ENCODE measurements around the gene ERMP1.

Gene ERMP1

GRCh38 chr9:5858833-5859232, 25.9 kb upstream of the ERMP1 start:
- no peak overlapping the region for H3K4me3 ChIP-seq (ENCODE audit: low read length)
- DNase-seq (ENCODE audit: low read depth, low spot score), result no peak

- no peak overlapping the region for H3K4me3 ChIP-seq (ENCODE audit: low read length)
- no peak for DNase-seq (ENCODE audit: low read depth, low spot score)
Measured at GRCh38 chr9:5857928-5858327, 25.0 kb upstream of the ERMP1 start.

GRCh38 chr9:5854063-5854790, 21.3 kb upstream of the ERMP1 start:
- no peak for DNase-seq (ENCODE audit: low read depth, low spot score)

GRCh38 chr9:5853617-5854016, 20.7 kb upstream of the ERMP1 start:
- no peak overlapping the region for H3K4me3 ChIP-seq (ENCODE audit: low read length)
- no peak for DNase-seq (ENCODE audit: low read depth, low spot score)

More at GRCh38 chr9:5854063-5854790, 21.3 kb upstream of the ERMP1 start:
- H3K4me3 ChIP-seq (ENCODE audit: low read length), result no peak overlapping the region

- no peak overlapping the region for H3K4me3 ChIP-seq (ENCODE audit: low read length)
- DNase-seq (ENCODE audit: low read depth, low spot score), result no peak
Measured at GRCh38 chr9:5852987-5853386, 20.1 kb upstream of the ERMP1 start.

- DNase-seq (ENCODE audit: low read depth, low spot score), result no peak
Measured at GRCh38 chr9:5851445-5851844, 18.5 kb upstream of the ERMP1 start.

GRCh38 chr9:5850724-5851122, 17.8 kb upstream of the ERMP1 start:
- no peak overlapping the region for H3K4me3 ChIP-seq (ENCODE audit: low read length)
- no peak for DNase-seq (ENCODE audit: low read depth, low spot score)

More at GRCh38 chr9:5851445-5851844, 18.5 kb upstream of the ERMP1 start:
- no peak overlapping the region for H3K4me3 ChIP-seq (ENCODE audit: low read length)

GRCh38 chr9:5848372-5848882, 15.5 kb upstream of the ERMP1 start:
- no peak for DNase-seq (ENCODE audit: low read depth, low spot score)
- H3K4me3 ChIP-seq (ENCODE audit: low read length), result no peak overlapping the region

- no peak overlapping the region for H3K4me3 ChIP-seq (ENCODE audit: low read length)
- no peak for DNase-seq (ENCODE audit: low read depth, low spot score)
Measured at GRCh38 chr9:5846501-5846921, 13.6 kb upstream of the ERMP1 start.

GRCh38 chr9:5846096-5846495, 13.2 kb upstream of the ERMP1 start:
- H3K4me3 ChIP-seq (ENCODE audit: low read length), result no peak overlapping the region

GRCh38 chr9:5845157-5845531, 12.2 kb upstream of the ERMP1 start:
- H3K4me3 ChIP-seq (ENCODE audit: low read length), result no peak overlapping the region
- no peak for DNase-seq (ENCODE audit: low read depth, low spot score)

More at GRCh38 chr9:5846096-5846495, 13.2 kb upstream of the ERMP1 start:
- DNase-seq (ENCODE audit: low read depth, low spot score), result no peak

GRCh38 chr9:5843794-5844471, 11.0 kb upstream of the ERMP1 start:
- no peak for DNase-seq (ENCODE audit: low read depth, low spot score)
- no peak overlapping the region for H3K4me3 ChIP-seq (ENCODE audit: low read length)

- no peak for DNase-seq (ENCODE audit: low read depth, low spot score)
Measured at GRCh38 chr9:5842929-5843793, 10.2 kb upstream of the ERMP1 start.

GRCh38 chr9:5841771-5842573, 9.1 kb upstream of the ERMP1 start:
- H3K4me3 ChIP-seq (ENCODE audit: low read length), result no peak overlapping the region
- peak; percentile 94 for DNase-seq (ENCODE audit: low read depth, low spot score)

More at GRCh38 chr9:5842929-5843793, 10.2 kb upstream of the ERMP1 start:
- no peak overlapping the region for H3K4me3 ChIP-seq (ENCODE audit: low read length)

- DNase-seq (ENCODE audit: low read depth, low spot score), result no peak
- H3K4me3 ChIP-seq (ENCODE audit: low read length), result no peak overlapping the region
Measured at GRCh38 chr9:5840788-5841187, 7.9 kb upstream of the ERMP1 start.

- no peak overlapping the region for H3K4me3 ChIP-seq (ENCODE audit: low read length)
- DNase-seq (ENCODE audit: low read depth, low spot score), result no peak
Measured at GRCh38 chr9:5839572-5839902, 6.6 kb upstream of the ERMP1 start.

- no peak for DNase-seq (ENCODE audit: low read depth, low spot score)
Measured at GRCh38 chr9:5838884-5839571, 6.1 kb upstream of the ERMP1 start.

GRCh38 chr9:5835808-5836207, 2.9 kb upstream of the ERMP1 start:
- no peak for DNase-seq (ENCODE audit: low read depth, low spot score)
- no peak overlapping the region for H3K4me3 ChIP-seq (ENCODE audit: low read length)

More at GRCh38 chr9:5838884-5839571, 6.1 kb upstream of the ERMP1 start:
- no peak overlapping the region for H3K4me3 ChIP-seq (ENCODE audit: low read length)
